ENCODE results near the gene RAD9B.

DNA sequence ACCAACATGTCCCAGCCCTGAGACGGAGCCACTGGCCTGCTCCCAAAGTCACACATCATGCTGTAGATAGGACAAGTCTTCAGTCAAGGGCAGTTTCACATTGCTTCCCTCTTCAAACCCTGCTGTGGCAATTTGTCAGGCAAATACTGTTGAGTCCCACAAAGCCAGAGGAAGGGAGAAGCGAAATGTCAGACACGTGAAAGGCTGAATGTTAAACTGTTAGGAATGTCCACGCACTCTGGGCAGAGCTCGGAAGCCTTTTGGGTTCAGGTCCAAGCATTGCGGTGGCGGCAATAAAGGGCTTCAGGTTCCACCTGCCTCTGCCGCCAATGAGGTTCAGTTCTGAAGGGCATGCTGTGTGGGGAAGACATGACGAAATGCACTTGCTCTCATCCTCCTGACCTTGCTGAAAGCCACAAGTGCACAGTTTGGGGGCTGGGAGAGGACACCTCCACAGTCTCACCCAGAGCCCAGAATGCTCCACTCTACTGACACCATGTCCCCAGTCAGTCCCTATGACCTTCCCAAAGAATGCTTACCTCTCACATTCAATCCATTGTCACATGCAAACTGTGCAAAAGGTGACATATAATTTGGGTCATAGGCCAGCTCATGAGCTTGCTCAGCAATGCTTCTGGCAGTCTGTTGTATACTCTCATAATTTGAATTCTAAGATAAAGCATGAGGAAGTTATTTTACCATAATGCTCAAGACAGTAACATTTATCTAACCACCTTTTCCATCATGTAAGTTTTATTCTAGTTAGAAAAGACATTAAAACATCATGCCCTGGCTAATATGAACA is 35.7 kb downstream of the RAD9B start:
- TF ChIP-seq EZH2 (IDR thresholded peaks at IDR 0.05; ENCODE audit: borderline replicate concordance) (no peak), EZH2phosphoT487 (IDR thresholded peaks at IDR 0.05; ENCODE audit: low read depth, severe bottlenecking, unreplicated experiment) (no peak)
- TF ChIP-seq, protein P1, sequence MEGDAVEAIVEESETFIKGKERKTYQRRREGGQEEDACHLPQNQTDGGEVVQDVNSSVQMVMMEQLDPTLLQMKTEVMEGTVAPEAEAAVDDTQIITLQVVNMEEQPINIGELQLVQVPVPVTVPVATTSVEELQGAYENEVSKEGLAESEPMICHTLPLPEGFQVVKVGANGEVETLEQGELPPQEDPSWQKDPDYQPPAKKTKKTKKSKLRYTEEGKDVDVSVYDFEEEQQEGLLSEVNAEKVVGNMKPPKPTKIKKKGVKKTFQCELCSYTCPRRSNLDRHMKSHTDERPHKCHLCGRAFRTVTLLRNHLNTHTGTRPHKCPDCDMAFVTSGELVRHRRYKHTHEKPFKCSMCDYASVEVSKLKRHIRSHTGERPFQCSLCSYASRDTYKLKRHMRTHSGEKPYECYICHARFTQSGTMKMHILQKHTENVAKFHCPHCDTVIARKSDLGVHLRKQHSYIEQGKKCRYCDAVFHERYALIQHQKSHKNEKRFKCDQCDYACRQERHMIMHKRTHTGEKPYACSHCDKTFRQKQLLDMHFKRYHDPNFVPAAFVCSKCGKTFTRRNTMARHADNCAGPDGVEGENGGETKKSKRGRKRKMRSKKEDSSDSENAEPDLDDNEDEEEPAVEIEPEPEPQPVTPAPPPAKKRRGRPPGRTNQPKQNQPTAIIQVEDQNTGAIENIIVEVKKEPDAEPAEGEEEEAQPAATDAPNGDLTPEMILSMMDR (IDR thresholded peaks at IDR 0.05; ENCODE audit: poor library complexity), result no peak
